ENCODE data around the gene CARNS1.

DNA sequence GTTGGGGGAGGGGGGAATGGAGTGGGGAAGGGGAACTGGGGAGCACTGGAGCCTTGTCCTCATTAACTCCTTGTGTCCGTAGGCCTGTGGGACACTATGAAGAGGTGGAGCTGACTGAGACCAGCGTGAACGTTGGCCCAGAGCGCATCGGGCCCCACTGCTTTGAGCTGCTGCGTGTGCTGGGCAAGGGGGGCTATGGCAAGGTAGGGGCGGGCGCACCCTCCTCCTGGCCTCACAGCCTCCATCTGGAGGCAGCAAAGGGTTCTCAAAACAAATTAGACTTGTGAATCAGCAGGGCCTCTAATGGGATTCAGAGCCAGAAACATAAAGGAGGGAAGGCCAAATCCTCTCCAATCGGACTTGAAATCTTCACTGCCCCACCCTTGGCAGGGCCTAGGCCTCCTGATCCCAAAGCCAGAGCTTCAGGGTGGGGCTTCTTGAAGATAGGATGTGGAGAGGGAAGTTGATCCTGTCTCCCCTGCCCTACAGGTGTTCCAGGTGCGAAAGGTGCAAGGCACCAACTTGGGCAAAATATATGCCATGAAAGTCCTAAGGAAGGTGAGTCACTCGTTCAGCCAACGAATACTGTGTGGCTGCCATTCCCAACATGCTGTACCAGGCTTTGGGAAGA, 13.7 kb downstream of the CARNS1 start:
- TF ChIP-seq, protein P1, sequence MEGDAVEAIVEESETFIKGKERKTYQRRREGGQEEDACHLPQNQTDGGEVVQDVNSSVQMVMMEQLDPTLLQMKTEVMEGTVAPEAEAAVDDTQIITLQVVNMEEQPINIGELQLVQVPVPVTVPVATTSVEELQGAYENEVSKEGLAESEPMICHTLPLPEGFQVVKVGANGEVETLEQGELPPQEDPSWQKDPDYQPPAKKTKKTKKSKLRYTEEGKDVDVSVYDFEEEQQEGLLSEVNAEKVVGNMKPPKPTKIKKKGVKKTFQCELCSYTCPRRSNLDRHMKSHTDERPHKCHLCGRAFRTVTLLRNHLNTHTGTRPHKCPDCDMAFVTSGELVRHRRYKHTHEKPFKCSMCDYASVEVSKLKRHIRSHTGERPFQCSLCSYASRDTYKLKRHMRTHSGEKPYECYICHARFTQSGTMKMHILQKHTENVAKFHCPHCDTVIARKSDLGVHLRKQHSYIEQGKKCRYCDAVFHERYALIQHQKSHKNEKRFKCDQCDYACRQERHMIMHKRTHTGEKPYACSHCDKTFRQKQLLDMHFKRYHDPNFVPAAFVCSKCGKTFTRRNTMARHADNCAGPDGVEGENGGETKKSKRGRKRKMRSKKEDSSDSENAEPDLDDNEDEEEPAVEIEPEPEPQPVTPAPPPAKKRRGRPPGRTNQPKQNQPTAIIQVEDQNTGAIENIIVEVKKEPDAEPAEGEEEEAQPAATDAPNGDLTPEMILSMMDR (conservative IDR thresholded peaks at IDR 0.05; ENCODE audit: low read depth, low read length): no peak
- TF ChIP-seq EZH2 (IDR thresholded peaks at IDR 0.05; ENCODE audit: borderline replicate concordance, low read depth, low read length, poor library complexity, severe bottlenecking): no peak

All from A673 (cell line).